ENCODE results near the gene MUC20.

The MUC20 gene

DNA sequence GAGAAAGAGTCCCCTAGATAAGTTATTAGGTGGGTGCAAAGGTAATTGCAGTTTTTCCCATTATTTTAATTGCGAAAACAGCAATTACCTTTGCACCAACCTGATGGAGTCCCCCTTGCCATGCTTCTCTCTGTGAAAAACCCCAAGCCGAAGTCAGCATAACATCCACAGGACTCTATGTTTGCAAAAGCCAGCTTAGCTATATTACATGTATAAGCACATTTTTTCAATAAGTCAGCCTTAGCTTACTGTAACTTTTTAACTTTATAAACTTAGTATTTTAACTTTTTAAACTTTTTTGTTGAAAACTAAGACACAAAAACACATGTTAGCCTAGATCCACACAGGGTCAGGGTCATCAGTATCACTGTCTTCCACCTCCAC, 21.4 kb upstream of the MUC20 start:
- Histone ChIP-seq H3K9me3 (ENCODE audit: insufficient read depth, low read length, severe bottlenecking) (no peaks in the 10 kb centered on the region), H3K9ac (ENCODE audit: low read depth, low read length) (no peak overlapping the region), H3K4me1 (ENCODE audit: insufficient read depth, low read length) (no peaks in the 10 kb centered on the region), H3K4me2 (ENCODE audit: insufficient read depth, low read length) (no peak overlapping the region), H3K27me3 (ENCODE audit: insufficient read depth, low read length, poor library complexity) (no peaks in the 10 kb centered on the region), H3K79me2 (ENCODE audit: insufficient read depth, low read length) (no peaks in the 10 kb centered on the region), H3K4me3 (ENCODE audit: low read depth in 1 of 2, low read length in 2 of 2) (no peak overlapping the region), H3K36me3 (ENCODE audit: insufficient read depth, low read length) (peaks cover 18% of the 10 kb centered on the region), H2AFZ (ENCODE audit: low read depth, low read length) (no peak overlapping the region), H4K20me1 (ENCODE audit: insufficient read depth, low read length) (peaks cover 4% of the 10 kb centered on the region; the same call in 1 of the 2 replicates), H3K27ac (ENCODE audit: low read length) (no peak overlapping the region)
- TF ChIP-seq, protein P1, sequence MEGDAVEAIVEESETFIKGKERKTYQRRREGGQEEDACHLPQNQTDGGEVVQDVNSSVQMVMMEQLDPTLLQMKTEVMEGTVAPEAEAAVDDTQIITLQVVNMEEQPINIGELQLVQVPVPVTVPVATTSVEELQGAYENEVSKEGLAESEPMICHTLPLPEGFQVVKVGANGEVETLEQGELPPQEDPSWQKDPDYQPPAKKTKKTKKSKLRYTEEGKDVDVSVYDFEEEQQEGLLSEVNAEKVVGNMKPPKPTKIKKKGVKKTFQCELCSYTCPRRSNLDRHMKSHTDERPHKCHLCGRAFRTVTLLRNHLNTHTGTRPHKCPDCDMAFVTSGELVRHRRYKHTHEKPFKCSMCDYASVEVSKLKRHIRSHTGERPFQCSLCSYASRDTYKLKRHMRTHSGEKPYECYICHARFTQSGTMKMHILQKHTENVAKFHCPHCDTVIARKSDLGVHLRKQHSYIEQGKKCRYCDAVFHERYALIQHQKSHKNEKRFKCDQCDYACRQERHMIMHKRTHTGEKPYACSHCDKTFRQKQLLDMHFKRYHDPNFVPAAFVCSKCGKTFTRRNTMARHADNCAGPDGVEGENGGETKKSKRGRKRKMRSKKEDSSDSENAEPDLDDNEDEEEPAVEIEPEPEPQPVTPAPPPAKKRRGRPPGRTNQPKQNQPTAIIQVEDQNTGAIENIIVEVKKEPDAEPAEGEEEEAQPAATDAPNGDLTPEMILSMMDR (IDR thresholded peaks at IDR 0.05; ENCODE audit: borderline replicate concordance, extremely low read depth, low read length, poor library complexity, severe bottlenecking) = no peak
- no peak for TF ChIP-seq EZH2 (IDR thresholded peaks at IDR 0.05; ENCODE audit: borderline replicate concordance, low read depth, low read length, severe bottlenecking)
- ATAC-seq (ENCODE audit: insufficient read depth, low read depth) (no peak), DNase-seq (no peak)

- Histone ChIP-seq H4K20me1 (ENCODE audit: insufficient read depth, low read length) (peaks cover 4% of the 10 kb centered on the region; the same call in 1 of the 2 replicates), H3K79me2 (ENCODE audit: insufficient read depth, low read length) (no peaks in the 10 kb centered on the region), H3K27ac (ENCODE audit: low read length) (no peak overlapping the region), H3K4me1 (ENCODE audit: insufficient read depth, low read length) (no peaks in the 10 kb centered on the region), H3K4me2 (ENCODE audit: insufficient read depth, low read length) (no peak overlapping the region), H3K9ac (ENCODE audit: low read depth, low read length) (no peak overlapping the region), H2AFZ (ENCODE audit: low read depth, low read length) (no peak overlapping the region), H3K27me3 (ENCODE audit: insufficient read depth, low read length, poor library complexity) (no peaks in the 10 kb centered on the region), H3K36me3 (ENCODE audit: insufficient read depth, low read length) (peaks cover 13% of the 10 kb centered on the region; the same call in 1 of the 2 replicates), H3K4me3 (ENCODE audit: low read depth in 1 of 2, low read length in 2 of 2) (no peak overlapping the region), H3K9me3 (ENCODE audit: insufficient read depth, low read length, severe bottlenecking) (no peaks in the 10 kb centered on the region)
- TF ChIP-seq, protein P1 (IDR thresholded peaks at IDR 0.05; ENCODE audit: borderline replicate concordance, extremely low read depth, low read length, poor library complexity, severe bottlenecking) = no peak
- TF ChIP-seq EZH2 (IDR thresholded peaks at IDR 0.05; ENCODE audit: borderline replicate concordance, low read depth, low read length, severe bottlenecking) = no peak
- ATAC-seq (ENCODE audit: insufficient read depth, low read depth) (peak; percentile 44; the same call in 2 of the 3 replicates), DNase-seq (no peak)
These were observed 20.9 kb upstream of the MUC20 start for GRCh38 chr3:195699860-195700259.

GRCh38 chr3:195700319-195700718, 20.5 kb upstream of the MUC20 start:
- no peaks in the 10 kb centered on the region for H3K79me2 ChIP-seq (ENCODE audit: insufficient read depth, low read length)
- H3K9me3 ChIP-seq (ENCODE audit: insufficient read depth, low read length, severe bottlenecking) = no peaks in the 10 kb centered on the region
- H3K27me3 ChIP-seq (ENCODE audit: insufficient read depth, low read length, poor library complexity) = no peaks in the 10 kb centered on the region
- peaks cover 12% of the 10 kb centered on the region; the same call in 1 of the 2 replicates for H3K36me3 ChIP-seq (ENCODE audit: insufficient read depth, low read length)
- H3K4me3 ChIP-seq (ENCODE audit: low read depth in 1 of 2, low read length in 2 of 2) = no peak overlapping the region
- no peak overlapping the region for H2AFZ ChIP-seq (ENCODE audit: low read depth, low read length)
- ATAC-seq (ENCODE audit: insufficient read depth, low read depth) = no peak
- H4K20me1 ChIP-seq (ENCODE audit: insufficient read depth, low read length) = peaks cover 4% of the 10 kb centered on the region; the same call in 1 of the 2 replicates
- H3K4me2 ChIP-seq (ENCODE audit: insufficient read depth, low read length) = no peak overlapping the region
- DNase-seq = no peak
- no peaks in the 10 kb centered on the region for H3K4me1 ChIP-seq (ENCODE audit: insufficient read depth, low read length)
- TF ChIP-seq EZH2 (IDR thresholded peaks at IDR 0.05; ENCODE audit: borderline replicate concordance, low read depth, low read length, severe bottlenecking) = no peak
- no peak overlapping the region for H3K9ac ChIP-seq (ENCODE audit: low read depth, low read length)
- H3K27ac ChIP-seq (ENCODE audit: low read length) = no peak overlapping the region

GRCh38 chr3:195701042-195701915, 19.5 kb upstream of the MUC20 start:
- TF ChIP-seq EZH2 (IDR thresholded peaks at IDR 0.05; ENCODE audit: borderline replicate concordance, low read depth, low read length, severe bottlenecking) = no peak
- TF ChIP-seq, protein P1 (IDR thresholded peaks at IDR 0.05; ENCODE audit: borderline replicate concordance, extremely low read depth, low read length, poor library complexity, severe bottlenecking) = no peak
- Histone ChIP-seq H3K27me3 (ENCODE audit: insufficient read depth, low read length, poor library complexity) (no peaks in the 10 kb centered on the region), H3K9me3 (ENCODE audit: insufficient read depth, low read length, severe bottlenecking) (no peaks in the 10 kb centered on the region), H3K4me1 (ENCODE audit: insufficient read depth, low read length) (no peaks in the 10 kb centered on the region), H3K4me3 (ENCODE audit: low read depth in 1 of 2, low read length in 2 of 2) (no peak overlapping the region), H3K9ac (ENCODE audit: low read depth, low read length) (no peak overlapping the region), H3K27ac (ENCODE audit: low read length) (no peak overlapping the region), H4K20me1 (ENCODE audit: insufficient read depth, low read length) (peaks cover 4% of the 10 kb centered on the region; the same call in 1 of the 2 replicates), H2AFZ (ENCODE audit: low read depth, low read length) (no peak overlapping the region), H3K4me2 (ENCODE audit: insufficient read depth, low read length) (no peak overlapping the region), H3K36me3 (ENCODE audit: insufficient read depth, low read length) (peaks cover 12% of the 10 kb centered on the region; the same call in 1 of the 2 replicates), H3K79me2 (ENCODE audit: insufficient read depth, low read length) (no peaks in the 10 kb centered on the region)
- DNase-seq = no peak
- no peak; the same call in 2 of the 3 replicates for ATAC-seq (ENCODE audit: insufficient read depth, low read depth)
